Stimulated activated CD4-positive, alpha-beta T cell treated with anti-CD3 and anti-CD28 coated beads, Interleukin-1b, Interleukin-23, amount 100 ng/mL, for 1 hour (primary cell): ENCODE results near the gene MGMT.

ENCODE experiments used
- DNase-seq, 2 donors: peaks; one replicate each; pipeline ENCODE4 v3.0.0-alpha.2; 2020; ENCODE audit warnings: low read depth in 2 of 2

The MGMT gene

GRCh38 chr10:129771576-129771975 is 304.5 kb downstream of the MGMT start:
- no peak for DNase-seq

GRCh38 chr10:129771991-129772431 is 305.0 kb downstream of the MGMT start:
- DNase-seq = no peak

- DNase-seq = no peak
Measured at GRCh38 chr10:129772468-129773358, 305.7 kb downstream of the MGMT start.

GRCh38 chr10:129773359-129773990 is 306.4 kb downstream of the MGMT start:
- no peak for DNase-seq

GRCh38 chr10:129774082-129774735 is 307.2 kb downstream of the MGMT start:
- DNase-seq = no peak

DNA sequence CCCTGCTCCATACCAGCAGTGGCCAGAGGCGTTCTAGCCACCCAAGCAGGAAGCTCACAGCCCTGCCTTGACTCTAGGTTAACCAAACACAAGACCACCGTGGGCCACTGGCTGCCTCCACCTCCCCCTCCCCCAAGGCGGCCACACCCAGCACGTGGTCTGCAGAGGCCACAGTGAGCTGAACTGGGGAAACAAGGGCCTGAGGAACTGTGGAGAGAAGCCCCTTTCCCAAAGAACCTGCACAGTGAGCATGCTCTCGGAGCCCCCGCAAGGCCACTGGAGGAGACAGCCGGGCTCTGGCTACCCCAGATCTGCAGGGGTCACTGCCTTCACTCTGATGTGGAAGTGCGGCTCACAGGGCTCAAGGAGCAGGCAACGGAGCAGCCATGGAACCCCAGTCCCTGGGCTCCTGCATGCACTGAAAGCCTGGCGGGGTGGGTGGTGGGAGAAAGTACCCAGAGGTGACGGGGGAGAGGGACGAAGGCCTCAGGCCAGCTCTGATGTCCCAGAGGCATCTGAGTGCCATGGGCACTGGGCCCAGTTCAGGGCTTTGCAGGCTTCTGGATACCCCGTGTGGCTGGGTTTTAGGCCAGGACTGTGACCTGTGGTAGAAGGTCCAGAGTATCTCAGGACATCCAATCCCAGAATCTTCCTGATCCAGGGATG is 307.8 kb downstream of the MGMT start:
- no peak for DNase-seq

DNA sequence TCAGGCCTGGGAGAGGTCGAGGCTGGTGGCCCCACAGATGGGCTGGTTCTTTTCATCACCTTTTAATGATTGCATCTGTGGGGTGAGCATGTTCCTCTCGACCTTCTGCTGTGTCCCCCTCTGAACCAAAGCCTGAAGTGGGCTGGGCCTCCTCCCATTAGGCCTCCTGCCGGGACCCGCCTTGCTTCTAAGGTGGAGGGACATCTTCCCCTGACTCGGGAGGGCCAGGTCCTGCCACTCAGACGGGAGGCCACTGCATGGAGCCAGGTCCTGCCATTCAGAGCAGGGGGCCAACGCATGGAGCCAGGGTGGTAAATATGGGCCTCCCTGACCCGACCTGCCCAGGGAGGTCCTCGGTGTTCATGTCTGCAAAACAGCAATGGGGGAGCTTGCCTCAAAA is 308.6 kb downstream of the MGMT start:
- DNase-seq = no peak

DNA sequence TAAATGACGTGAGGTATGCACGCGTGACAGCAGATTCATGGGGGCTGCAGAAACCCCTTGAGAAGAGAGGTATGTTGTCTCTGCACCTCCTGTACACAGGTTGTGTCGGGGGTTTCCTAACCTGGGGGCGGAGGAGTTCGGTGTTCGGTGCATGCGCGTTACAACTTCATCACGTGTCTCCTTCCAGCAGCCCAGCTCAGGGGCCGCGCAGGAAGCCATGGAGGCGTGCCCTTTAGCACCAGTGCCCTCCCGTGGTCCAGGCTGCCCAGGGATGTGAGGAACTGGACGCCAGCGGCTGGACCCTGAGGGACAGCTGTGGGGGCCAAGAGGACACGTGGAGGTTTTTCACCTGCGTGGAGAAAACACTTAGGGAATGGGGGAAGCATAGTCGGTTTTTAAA is 310.6 kb downstream of the MGMT start:
- DNase-seq = no peak

GRCh38 chr10:129778571-129778970 is 311.5 kb downstream of the MGMT start:
- no peak for DNase-seq

- no peak for DNase-seq
Measured at GRCh38 chr10:129779126-129780111, 312.4 kb downstream of the MGMT start.

DNA sequence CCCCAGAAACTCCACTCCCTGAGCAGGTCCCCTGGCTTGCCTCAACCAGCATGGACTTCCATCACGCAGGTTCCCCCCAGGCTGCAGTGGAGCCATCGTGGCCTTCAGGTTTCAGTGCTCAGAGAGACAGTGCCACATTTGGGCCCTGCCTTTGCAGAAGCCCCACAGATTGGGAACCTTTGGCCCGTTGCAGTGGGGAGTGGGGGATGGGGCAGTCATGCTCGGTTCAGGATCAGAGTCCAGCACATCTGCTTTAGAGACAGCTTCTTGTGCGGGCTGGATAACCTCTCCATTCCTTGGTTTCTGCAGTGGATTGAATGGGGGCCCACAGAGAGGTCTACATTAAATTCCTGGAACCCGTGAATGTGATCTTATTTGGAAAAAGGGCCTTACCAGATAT is 313.2 kb downstream of the MGMT start:
- DNase-seq = no peak

- no peak for DNase-seq
Measured at GRCh38 chr10:129780901-129781795, 314.1 kb downstream of the MGMT start.

DNA sequence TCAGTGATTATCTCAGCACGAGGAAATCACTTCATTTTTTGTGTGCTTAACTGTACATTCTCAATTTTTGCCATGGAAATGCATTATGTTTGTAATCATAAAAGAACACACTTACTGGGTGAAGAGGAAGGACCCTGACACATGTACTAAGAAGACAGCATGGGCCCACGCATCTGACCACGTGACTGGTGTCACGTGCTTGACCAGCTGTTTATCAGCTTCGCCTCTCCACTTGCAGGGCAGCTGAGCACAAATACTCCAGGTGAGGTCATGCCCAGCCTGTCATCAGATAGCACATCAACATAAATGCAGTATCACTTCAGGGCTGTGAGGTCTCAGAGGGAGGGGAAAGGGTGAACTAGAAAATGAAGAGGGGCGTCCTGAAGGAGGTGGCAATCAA is 317.2 kb downstream of the MGMT start:
- DNase-seq = no peak

- no peak for DNase-seq
Measured at GRCh38 chr10:129784891-129785290, 317.9 kb downstream of the MGMT start.

- no peak for DNase-seq
Measured at GRCh38 chr10:129785536-129785981, 318.5 kb downstream of the MGMT start.

- DNase-seq = no peak
Measured at GRCh38 chr10:129786216-129786615, 319.2 kb downstream of the MGMT start.

- no peak for DNase-seq
Measured at GRCh38 chr10:129787557-129787956, 320.5 kb downstream of the MGMT start.

- DNase-seq = no peak
Measured at GRCh38 chr10:129788215-129788614, 321.2 kb downstream of the MGMT start.

- DNase-seq = no peak
Measured at GRCh38 chr10:129790715-129791446, 323.8 kb downstream of the MGMT start.
